ENCODE data around the gene HOXD11. TPM values are rescaled to one million over a fixed set of nuclear protein-coding genes. Genes with fewer than 3 reads are reported as not detected.
A peak's percentile ranks its signal among the peaks of the same experiment; 100 is the strongest.

HOXD11 gene
- total and polyA plus RNA-seq, 9 of the 15 experiments (the other 6 are each of a cell fraction or from before 2014, with no cell fraction given), result not detected

DNA sequence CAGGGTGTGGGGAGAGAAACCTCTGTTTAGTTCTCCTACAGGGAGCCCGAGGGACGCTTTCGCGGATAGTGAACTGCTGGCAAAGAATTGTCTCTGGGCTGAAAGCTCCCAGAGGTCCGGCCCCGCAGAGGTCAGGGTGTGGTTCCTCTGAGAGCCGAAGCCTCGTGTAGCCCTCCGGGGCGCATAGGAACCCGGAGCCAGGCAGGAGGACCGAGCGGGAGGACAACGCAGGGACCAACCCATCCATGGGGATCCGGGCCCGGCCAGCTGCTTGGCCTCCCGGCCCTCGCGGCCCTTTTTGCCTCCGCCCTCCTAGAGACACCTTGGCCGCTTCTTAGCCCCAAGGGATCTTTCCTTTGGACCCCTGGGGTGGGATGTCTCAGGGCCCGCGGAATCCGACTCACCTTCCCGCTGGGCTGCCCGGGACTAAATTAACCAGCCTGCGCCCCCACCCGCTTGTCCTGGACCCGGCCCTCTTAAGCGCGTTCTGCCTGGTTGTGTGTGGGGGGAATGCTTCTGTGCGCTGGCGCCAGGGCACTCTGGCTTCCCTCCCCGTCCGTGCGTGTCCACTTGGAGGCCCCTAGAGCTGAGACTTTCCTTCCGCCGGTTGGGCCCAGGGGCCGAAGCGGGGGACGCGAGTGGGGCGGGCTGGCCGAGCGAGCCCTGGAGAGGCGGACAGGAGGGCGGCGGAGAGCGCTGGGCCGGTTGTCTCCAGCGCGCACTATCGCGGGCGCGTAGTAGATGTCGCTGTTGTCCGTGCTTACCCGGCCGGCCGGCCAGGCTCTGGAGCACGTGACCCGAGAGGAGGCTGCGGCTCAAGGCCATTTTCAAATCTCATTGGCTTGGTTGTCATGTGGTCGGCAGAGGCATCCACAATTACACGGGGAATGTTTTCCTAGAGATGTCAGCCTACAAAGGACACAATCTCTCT, 9.1 kb downstream of the HOXD11 start, which contains the start of gene HOXD10 (continued):
- TF ChIP-seq, protein P1, sequence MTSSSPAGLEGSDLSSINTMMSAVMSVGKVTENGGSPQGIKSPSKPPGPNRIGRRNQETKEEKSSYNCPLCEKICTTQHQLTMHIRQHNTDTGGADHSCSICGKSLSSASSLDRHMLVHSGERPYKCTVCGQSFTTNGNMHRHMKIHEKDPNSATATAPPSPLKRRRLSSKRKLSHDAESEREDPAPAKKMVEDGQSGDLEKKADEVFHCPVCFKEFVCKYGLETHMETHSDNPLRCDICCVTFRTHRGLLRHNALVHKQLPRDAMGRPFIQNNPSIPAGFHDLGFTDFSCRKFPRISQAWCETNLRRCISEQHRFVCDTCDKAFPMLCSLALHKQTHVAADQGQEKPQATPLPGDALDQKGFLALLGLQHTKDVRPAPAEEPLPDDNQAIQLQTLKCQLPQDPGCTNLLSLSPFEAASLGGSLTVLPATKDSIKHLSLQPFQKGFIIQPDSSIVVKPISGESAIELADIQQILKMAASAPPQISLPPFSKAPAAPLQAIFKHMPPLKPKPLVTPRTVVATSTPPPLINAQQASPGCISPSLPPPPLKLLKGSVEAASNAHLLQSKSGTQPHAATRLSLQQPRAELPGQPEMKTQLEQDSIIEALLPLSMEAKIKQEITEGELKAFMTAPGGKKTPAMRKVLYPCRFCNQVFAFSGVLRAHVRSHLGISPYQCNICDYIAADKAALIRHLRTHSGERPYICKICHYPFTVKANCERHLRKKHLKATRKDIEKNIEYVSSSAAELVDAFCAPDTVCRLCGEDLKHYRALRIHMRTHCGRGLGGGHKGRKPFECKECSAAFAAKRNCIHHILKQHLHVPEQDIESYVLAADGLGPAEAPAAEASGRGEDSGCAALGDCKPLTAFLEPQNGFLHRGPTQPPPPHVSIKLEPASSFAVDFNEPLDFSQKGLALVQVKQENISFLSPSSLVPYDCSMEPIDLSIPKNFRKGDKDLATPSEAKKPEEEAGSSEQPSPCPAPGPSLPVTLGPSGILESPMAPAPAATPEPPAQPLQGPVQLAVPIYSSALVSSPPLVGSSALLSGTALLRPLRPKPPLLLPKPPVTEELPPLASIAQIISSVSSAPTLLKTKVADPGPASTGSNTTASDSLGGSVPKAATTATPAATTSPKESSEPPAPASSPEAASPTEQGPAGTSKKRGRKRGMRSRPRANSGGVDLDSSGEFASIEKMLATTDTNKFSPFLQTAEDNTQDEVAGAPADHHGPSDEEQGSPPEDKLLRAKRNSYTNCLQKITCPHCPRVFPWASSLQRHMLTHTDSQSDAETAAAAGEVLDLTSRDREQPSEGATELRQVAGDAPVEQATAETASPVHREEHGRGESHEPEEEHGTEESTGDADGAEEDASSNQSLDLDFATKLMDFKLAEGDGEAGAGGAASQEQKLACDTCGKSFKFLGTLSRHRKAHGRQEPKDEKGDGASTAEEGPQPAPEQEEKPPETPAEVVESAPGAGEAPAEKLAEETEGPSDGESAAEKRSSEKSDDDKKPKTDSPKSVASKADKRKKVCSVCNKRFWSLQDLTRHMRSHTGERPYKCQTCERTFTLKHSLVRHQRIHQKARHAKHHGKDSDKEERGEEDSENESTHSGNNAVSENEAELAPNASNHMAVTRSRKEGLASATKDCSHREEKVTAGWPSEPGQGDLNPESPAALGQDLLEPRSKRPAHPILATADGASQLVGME (CRISPR knock-in tag; IDR thresholded peaks at IDR 0.05), result no peak
- TF ChIP-seq, protein P2, sequence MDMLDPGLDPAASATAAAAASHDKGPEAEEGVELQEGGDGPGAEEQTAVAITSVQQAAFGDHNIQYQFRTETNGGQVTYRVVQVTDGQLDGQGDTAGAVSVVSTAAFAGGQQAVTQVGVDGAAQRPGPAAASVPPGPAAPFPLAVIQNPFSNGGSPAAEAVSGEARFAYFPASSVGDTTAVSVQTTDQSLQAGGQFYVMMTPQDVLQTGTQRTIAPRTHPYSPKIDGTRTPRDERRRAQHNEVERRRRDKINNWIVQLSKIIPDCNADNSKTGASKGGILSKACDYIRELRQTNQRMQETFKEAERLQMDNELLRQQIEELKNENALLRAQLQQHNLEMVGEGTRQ (CRISPR knock-in tag; IDR thresholded peaks at IDR 0.05), result peak; percentile 86
- TF ChIP-seq, protein P3, sequence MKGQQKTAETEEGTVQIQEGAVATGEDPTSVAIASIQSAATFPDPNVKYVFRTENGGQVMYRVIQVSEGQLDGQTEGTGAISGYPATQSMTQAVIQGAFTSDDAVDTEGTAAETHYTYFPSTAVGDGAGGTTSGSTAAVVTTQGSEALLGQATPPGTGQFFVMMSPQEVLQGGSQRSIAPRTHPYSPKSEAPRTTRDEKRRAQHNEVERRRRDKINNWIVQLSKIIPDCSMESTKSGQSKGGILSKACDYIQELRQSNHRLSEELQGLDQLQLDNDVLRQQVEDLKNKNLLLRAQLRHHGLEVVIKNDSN (CRISPR knock-in tag; IDR thresholded peaks at IDR 0.05), result peak; percentile 66
- TF ChIP-seq, protein P4, sequence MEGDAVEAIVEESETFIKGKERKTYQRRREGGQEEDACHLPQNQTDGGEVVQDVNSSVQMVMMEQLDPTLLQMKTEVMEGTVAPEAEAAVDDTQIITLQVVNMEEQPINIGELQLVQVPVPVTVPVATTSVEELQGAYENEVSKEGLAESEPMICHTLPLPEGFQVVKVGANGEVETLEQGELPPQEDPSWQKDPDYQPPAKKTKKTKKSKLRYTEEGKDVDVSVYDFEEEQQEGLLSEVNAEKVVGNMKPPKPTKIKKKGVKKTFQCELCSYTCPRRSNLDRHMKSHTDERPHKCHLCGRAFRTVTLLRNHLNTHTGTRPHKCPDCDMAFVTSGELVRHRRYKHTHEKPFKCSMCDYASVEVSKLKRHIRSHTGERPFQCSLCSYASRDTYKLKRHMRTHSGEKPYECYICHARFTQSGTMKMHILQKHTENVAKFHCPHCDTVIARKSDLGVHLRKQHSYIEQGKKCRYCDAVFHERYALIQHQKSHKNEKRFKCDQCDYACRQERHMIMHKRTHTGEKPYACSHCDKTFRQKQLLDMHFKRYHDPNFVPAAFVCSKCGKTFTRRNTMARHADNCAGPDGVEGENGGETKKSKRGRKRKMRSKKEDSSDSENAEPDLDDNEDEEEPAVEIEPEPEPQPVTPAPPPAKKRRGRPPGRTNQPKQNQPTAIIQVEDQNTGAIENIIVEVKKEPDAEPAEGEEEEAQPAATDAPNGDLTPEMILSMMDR (IDR thresholded peaks at IDR 0.05 in 2 of 3, conservative IDR thresholded peaks at IDR 0.05 in 1 of 3; ENCODE audit: insufficient read depth in 2 of 3, low read depth in 1 of 3, low read length in 3 of 3), result peak in 2 of 3 experiments; percentile 25 to 31; a peak in 2 of 6 replicates
- TF ChIP-seq RAD21 (CRISPR knock-in tag; conservative IDR thresholded peaks at IDR 0.05 in 1 of 2, IDR thresholded peaks at IDR 0.05 in 1 of 2), result peak in 1 of 2 experiments; percentile 48; a peak in 2 of 4 replicates

Measured in K562 (cell line).